Measurements from ENCODE around the gene VWA8.

The VWA8 gene

GRCh38 chr13:41833831-41834230, 127.1 kb downstream of the VWA8 start:
- TF ChIP-seq CTCF (IDR thresholded peaks at IDR 0.05; ENCODE audit: low read depth, low read length): no peak
- H3K4me3 ChIP-seq (replicated peaks in 1 of 2; ENCODE audit: low read depth in 2 of 2, low read length in 2 of 2): no peak overlapping the region
- DNase-seq (ENCODE audit: low read depth in 2 of 2): peak in 1 of 2 donors; percentile 51

- no peak overlapping the region for H3K4me3 ChIP-seq (replicated peaks in 1 of 2; ENCODE audit: low read depth in 2 of 2, low read length in 2 of 2)
- TF ChIP-seq CTCF (IDR thresholded peaks at IDR 0.05; ENCODE audit: low read depth, low read length): no peak
- DNase-seq (ENCODE audit: low read depth in 2 of 2): peak in 1 of 2 donors; percentile 30
Measured at GRCh38 chr13:41833201-41833600, 127.7 kb downstream of the VWA8 start.

DNA sequence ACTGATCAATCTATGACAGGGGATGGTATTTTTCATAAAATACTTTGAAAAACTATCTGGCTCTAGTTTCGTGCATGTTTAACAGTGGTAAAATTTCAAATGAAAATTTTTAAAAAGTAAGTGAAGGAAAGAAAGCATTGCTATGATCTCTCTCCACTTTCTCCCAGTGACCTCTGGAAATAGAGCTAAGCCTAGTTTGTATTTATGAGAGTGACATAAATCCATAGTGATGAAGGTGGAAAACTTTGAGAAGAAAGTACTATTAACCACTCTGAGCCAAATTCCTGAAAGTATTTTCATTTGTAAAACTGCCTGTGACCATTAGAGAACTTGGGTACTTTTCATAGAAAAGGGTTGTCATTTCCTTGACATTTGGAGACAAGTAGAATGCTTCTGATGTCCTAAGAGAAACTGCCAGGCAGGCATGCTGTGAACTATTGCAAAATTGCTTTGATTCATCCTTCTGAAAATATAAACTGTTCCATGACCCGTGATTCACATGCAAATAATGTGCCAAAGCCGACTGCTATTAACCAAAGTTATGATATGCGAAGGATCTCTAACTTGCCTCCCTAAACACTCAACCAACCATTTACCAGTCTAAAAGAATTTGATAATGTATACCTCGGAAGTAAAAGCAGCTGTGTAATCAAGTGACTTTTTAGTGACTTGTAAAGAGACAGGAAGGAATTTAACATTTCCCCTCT, 133.2 kb downstream of the VWA8 start:
- H3K4me3 ChIP-seq (replicated peaks in 1 of 2; ENCODE audit: low read depth in 2 of 2, low read length in 2 of 2): no peak overlapping the region
- DNase-seq (ENCODE audit: low read depth in 2 of 2): peak; percentile 90 to 96
- no peak for TF ChIP-seq CTCF (IDR thresholded peaks at IDR 0.05; ENCODE audit: low read depth, low read length)

DNA sequence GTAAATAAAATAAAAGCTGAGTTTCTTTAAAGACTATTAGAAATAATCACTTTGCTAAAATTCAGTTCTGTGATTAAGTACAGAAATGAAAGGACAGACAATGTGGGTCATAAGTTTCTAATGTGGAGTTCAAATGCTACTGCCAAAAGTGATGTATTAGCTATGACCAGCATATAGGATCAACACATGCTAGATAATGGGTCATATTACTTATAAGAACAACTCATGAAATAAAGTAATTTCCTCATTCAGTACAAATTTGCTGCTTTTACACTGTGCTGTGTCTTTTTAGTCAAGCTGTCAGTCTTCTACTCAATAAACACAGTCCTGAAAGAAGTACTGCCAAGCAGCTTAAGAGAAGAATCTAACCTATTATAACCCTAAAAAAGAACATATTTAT, 135.2 kb downstream of the VWA8 start:
- no peak overlapping the region for H3K4me3 ChIP-seq (replicated peaks in 1 of 2; ENCODE audit: low read depth in 2 of 2, low read length in 2 of 2)
- no peak for TF ChIP-seq CTCF (IDR thresholded peaks at IDR 0.05; ENCODE audit: low read depth, low read length)
- DNase-seq (ENCODE audit: low read depth in 2 of 2): no peak

DNA sequence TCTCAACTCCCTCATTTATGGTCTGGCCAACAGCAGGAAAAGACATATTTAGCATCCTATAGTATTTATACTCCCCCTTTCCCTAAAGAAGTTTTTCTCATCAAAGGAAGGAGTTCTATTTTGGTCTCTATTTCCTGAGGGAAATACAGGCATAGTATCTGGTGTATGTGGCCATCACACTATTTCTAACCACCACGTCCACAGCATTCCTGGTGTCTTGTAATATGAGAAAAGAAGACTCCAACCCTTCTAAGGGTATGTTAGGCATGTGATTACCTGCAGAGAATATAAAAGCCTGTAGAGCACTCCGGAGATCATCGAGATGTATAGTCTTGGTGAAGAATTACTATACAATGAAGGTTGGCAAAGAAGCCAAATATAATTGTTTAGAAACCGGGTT, 137.4 kb downstream of the VWA8 start:
- no peak for TF ChIP-seq CTCF (IDR thresholded peaks at IDR 0.05; ENCODE audit: low read depth, low read length)
- H3K4me3 ChIP-seq (replicated peaks in 1 of 2; ENCODE audit: low read depth in 2 of 2, low read length in 2 of 2): no peak overlapping the region
- DNase-seq (ENCODE audit: low read depth in 2 of 2): no peak

- DNase-seq (ENCODE audit: low read depth in 2 of 2): no peak
- no peak for TF ChIP-seq CTCF (IDR thresholded peaks at IDR 0.05; ENCODE audit: low read depth, low read length)
- no peak overlapping the region for H3K4me3 ChIP-seq (replicated peaks in 1 of 2; ENCODE audit: low read depth in 2 of 2, low read length in 2 of 2)
Measured at GRCh38 chr13:41822560-41822959, 138.3 kb downstream of the VWA8 start.

GRCh38 chr13:41821238-41821594, 139.7 kb downstream of the VWA8 start:
- H3K4me3 ChIP-seq (replicated peaks in 1 of 2; ENCODE audit: low read depth in 2 of 2, low read length in 2 of 2): no peak overlapping the region
- DNase-seq (ENCODE audit: low read depth in 2 of 2): no peak
- no peak for TF ChIP-seq CTCF (IDR thresholded peaks at IDR 0.05; ENCODE audit: low read depth, low read length)
